Neural cell (in vitro differentiated cells): ENCODE data around the gene RRAGA.

Source experiments
- EZH2 ChIP-seq: fragments of 200-600, 300-800 bp; shearing (Covaris generic), sonication (generic); IDR thresholded peaks from 2 replicates; pipeline ENCODE4 v1.6.1; 2014; ENCODE audit warnings: antibody characterized with exemption, low read length, borderline replicate concordance, mild to moderate bottlenecking; ENCODE audit not compliant: insufficient read depth, poor library complexity, severe bottlenecking
- POLR2AphosphoS5 ChIP-seq: IDR thresholded peaks from 2 replicates; pipeline ENCODE4 v1.6.1; 2012
- TAF1 ChIP-seq: IDR thresholded peaks from 2 replicates; pipeline ENCODE4 v1.6.1; 2012; ENCODE audit warnings: low read depth

DNA sequence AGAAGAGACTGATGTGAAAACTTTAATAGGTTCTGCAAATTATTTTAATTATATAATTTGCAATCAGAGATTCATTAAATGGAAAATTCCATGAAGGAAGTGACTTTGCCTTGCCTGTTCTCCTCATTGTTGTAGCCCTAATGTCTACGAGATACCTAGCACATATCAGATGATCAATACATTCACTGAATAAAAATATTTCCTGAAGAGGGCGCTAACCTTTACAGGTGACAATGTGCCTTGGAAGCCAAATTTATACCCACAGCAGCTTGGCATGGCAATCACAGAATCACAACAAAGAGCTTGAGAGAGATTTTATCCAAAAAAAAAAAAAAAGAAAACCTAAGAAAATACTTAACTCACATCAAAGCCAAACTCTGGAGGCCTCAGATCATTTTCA, 36.1 kb downstream of the RRAGA start:
- TF ChIP-seq TAF1 (no peak), POLR2AphosphoS5 (no peak), EZH2 (no peak)
